OCI-LY7 (cell line): ENCODE measurements around the gene ANO9. TPM values are rescaled to one million over a fixed set of nuclear protein-coding genes. Genes with fewer than 3 reads are reported as not detected.

Experiments used
- BruUV-seq: library from RNA; stranded (reverse); fragments of 400-500 nt; replicated peaks from 2 replicates; lab custom pipeline; 2021; lab: Mats Ljungman, UMichigan
- CTCF ChIA-PET: fragments of 300-600 bp; sonication (Branson Sonifier 250); formaldehyde crosslinking; loops from one replicate; lab custom pipeline; 2022; ENCODE audit warnings: antibody characterized with exemption; ENCODE audit not compliant: unreplicated experiment; lab: Charles Lee
- POLR2A ChIA-PET: fragments of 300-600 bp; sonication (Branson Sonifier 250); formaldehyde crosslinking; loops from one replicate; lab custom pipeline; 2022; ENCODE audit warnings: antibody characterized with exemption; lab: Charles Lee
- DNase-seq: peaks from one replicate; pipeline ENCODE4 v3.0.0-alpha.2; 2015; ENCODE audit warnings: low spot score
- H2AFZ ChIP-seq: fragments of 200-600 bp; sonication (generic), shearing (Covaris generic); 2 replicates; pipeline ENCODE4 v1.6.1; 2014; ENCODE audit warnings: mild to moderate bottlenecking, antibody characterized with exemption, low read length, moderate library complexity
- H3K27ac ChIP-seq: fragments of 200-600 bp; sonication (generic); 2 replicates; pipeline ENCODE4 v1.5.1; 2014; ENCODE audit warnings: mixed run types, low read depth, mild to moderate bottlenecking, moderate library complexity, low read length, inconsistent platforms; ENCODE audit not compliant: poor library complexity, severe bottlenecking
- H3K36me3 ChIP-seq: fragments of 200-600 bp; sonication (generic); 2 replicates; pipeline ENCODE4 v1.6.1; 2014; ENCODE audit warnings: mild to moderate bottlenecking, antibody characterized with exemption, low read length, moderate library complexity, mixed read lengths; ENCODE audit not compliant: insufficient read depth
- H3K4me1 ChIP-seq: fragments of 200-600 bp; sonication (generic); 2 replicates; pipeline ENCODE4 v1.5.1; 2014; ENCODE audit warnings: mild to moderate bottlenecking, low read length; ENCODE audit not compliant: insufficient read depth, poor library complexity, severe bottlenecking
- H3K4me2 ChIP-seq: fragments of 200-600 bp; sonication (generic); 2 replicates; pipeline ENCODE4 v1.6.1; 2014; ENCODE audit warnings: mild to moderate bottlenecking, low read length
- H3K4me3 ChIP-seq: fragments of 200-600 bp; sonication (generic); 2 replicates; pipeline ENCODE4 v1.5.1; 2014; ENCODE audit warnings: mild to moderate bottlenecking, low read depth, low read length; ENCODE audit not compliant: poor library complexity, severe bottlenecking
- H3K79me2 ChIP-seq: fragments of 200-600 bp; sonication (generic); 2 replicates; pipeline ENCODE4 v1.6.1; 2016; ENCODE audit warnings: low read depth, mild to moderate bottlenecking, low read length, moderate library complexity, mixed read lengths; ENCODE audit not compliant: insufficient read depth
- H3K9me2 ChIP-seq: fragments of 200-600 bp; sonication (generic); 2 replicates; pipeline ENCODE4 v1.6.1; 2016; ENCODE audit warnings: mild to moderate bottlenecking, low read length, mixed read lengths; ENCODE audit not compliant: insufficient read depth
- H3K9me3 ChIP-seq: fragments of 200-600 bp; sonication (generic); 2 replicates; pipeline ENCODE4 v1.6.1; 2014; ENCODE audit warnings: mild to moderate bottlenecking, mixed run types, low read length, mixed read lengths
- H4K20me1 ChIP-seq: fragments of 200-600 bp; sonication (generic); 2 replicates; pipeline ENCODE4 v1.6.1; 2014; ENCODE audit warnings: mild to moderate bottlenecking, antibody characterized with exemption, low read length, moderate library complexity, mixed read lengths; ENCODE audit not compliant: insufficient read depth
- CTCF ChIP-seq: fragments of 200-600 bp; sonication (generic); conservative IDR thresholded peaks from 2 replicates; pipeline ENCODE4 v1.5.1; 2014; ENCODE audit warnings: mild to moderate bottlenecking, antibody characterized with exemption, low read length, moderate library complexity, mixed read lengths
- EZH2phosphoT487 ChIP-seq: fragments of 200-600 bp; sonication (generic); IDR thresholded peaks from 2 replicates; pipeline ENCODE4 v1.6.1; 2018; ENCODE audit warnings: low read depth, borderline replicate concordance, mild to moderate bottlenecking, mixed run types, antibody characterized with exemption, low read length, moderate library complexity, mixed read lengths
- intact Hi-C: fragments of 100-400 bp; cut with micrococcal nuclease; formaldehyde crosslinking; loops from one replicate; pipeline ENCODE4 v1.10.0; 2022; ENCODE audit not compliant: unreplicated experiment
- total RNA-seq, 2 experiments: library from RNA; depleted of rRNA in 1 of 2; stranded (reverse); fragments of >200 nt in 1 of 2; shearing (Covaris generic) in 1 of 2; gene quantifications; 2 replicates each; pipeline ENCODE4 v1.2.3, GENCODE V29; 2014 to 2022

The ANO9 gene
- total RNA-seq, 2 experiments from 2014 or later = 25.7 to 27.6 TPM

DNA sequence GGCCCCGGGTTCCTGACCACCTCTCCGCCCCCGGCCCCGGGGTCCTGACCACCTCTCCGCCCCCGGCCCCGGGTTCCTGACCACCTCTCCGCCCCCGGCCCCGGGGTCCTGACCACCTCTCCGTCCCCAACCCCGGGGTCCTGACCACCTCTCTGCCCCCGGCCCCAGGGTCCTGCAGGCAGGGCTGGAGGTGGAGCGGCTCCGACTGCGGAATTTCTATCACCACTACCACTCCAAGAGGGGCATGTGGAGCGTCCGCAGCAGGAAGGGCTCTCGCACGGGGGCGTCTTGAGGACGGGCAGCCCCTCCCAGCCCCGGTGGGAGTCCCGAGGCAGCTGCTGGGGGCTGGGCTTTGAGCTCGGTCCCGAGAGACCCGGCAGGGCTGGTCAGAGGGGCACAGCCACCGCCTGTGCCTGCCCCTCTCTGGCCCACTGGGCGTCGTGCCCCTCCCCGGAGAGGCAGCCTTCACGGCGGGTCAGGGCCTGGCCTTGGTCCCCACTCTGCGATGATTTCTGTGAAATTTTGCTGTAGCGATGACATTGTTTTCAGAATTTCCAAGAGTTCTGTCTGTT, 60.2 kb downstream of the ANO9 start:
- TF ChIP-seq EZH2phosphoT487 = no peak
- TF ChIP-seq CTCF = no peak
- H3K9me3 ChIP-seq = no peaks in the 10 kb centered on the region
- H3K36me3 ChIP-seq = no peaks in the 10 kb centered on the region
- H3K9me2 ChIP-seq = no peaks in the 10 kb centered on the region
- H3K79me2 ChIP-seq = no peaks in the 10 kb centered on the region
- CTCF ChIA-PET = no interaction called here
- no peaks in the 10 kb centered on the region for H3K4me1 ChIP-seq
- intact Hi-C loops = no loop called here
- no peak overlapping the region for H2AFZ ChIP-seq
- H4K20me1 ChIP-seq = no peaks in the 10 kb centered on the region
- H3K27ac ChIP-seq = no peak overlapping the region
- POLR2A ChIA-PET = no interaction called here
- BruUV-seq = no TSS peak
- DNase-seq = no peak
- no peak overlapping the region for H3K4me2 ChIP-seq
- H3K4me3 ChIP-seq = no peak overlapping the region

- no peak overlapping the region for H3K4me3 ChIP-seq
- H3K36me3 ChIP-seq = no peaks in the 10 kb centered on the region
- no peaks in the 10 kb centered on the region for H3K4me1 ChIP-seq
- H4K20me1 ChIP-seq = no peaks in the 10 kb centered on the region
- intact Hi-C loops = no loop called here
- H3K9me2 ChIP-seq = no peaks in the 10 kb centered on the region
- ChIA-PET POLR2A (no interaction called here), CTCF (no interaction called here)
- H3K79me2 ChIP-seq = no peaks in the 10 kb centered on the region
- no peak for TF ChIP-seq EZH2phosphoT487
- no peak for TF ChIP-seq CTCF
- no peaks in the 10 kb centered on the region for H3K9me3 ChIP-seq
- no TSS peak for BruUV-seq
- no peak overlapping the region for H3K27ac ChIP-seq
- no peak overlapping the region for H2AFZ ChIP-seq
- DNase-seq = no peak
- no peak overlapping the region for H3K4me2 ChIP-seq
Measured at GRCh38 chr11:380996-381395, 60.8 kb downstream of the ANO9 start.

GRCh38 chr11:380491-380890, 61.3 kb downstream of the ANO9 start:
- H2AFZ ChIP-seq = no peak overlapping the region
- no peak for TF ChIP-seq EZH2phosphoT487
- TF ChIP-seq CTCF = no peak

More at GRCh38 chr11:380491-380890, 61.3 kb downstream of the ANO9 start:
- DNase-seq = no peak
- H3K9me3 ChIP-seq = no peaks in the 10 kb centered on the region
- H3K36me3 ChIP-seq = no peaks in the 10 kb centered on the region
- intact Hi-C loops = no loop called here
- H3K4me2 ChIP-seq = no peak overlapping the region
- no TSS peak for BruUV-seq
- ChIA-PET POLR2A (no interaction called here), CTCF (no interaction called here)
- no peak overlapping the region for H3K4me3 ChIP-seq
- no peaks in the 10 kb centered on the region for H4K20me1 ChIP-seq
- no peaks in the 10 kb centered on the region for H3K79me2 ChIP-seq
- no peaks in the 10 kb centered on the region for H3K9me2 ChIP-seq
- H3K4me1 ChIP-seq = no peaks in the 10 kb centered on the region
- H3K27ac ChIP-seq = no peak overlapping the region
